HEK293 (cell line): ENCODE results near the gene RPS6KA1.

Experiments
- CTCF ChIA-PET: fragments of 350-600 bp; formaldehyde crosslinking; extraction: SDS; loops from one replicate; lab custom pipeline; 2021; ENCODE audit warnings: antibody characterized with exemption; lab: Yijun Ruan, JAX
- POLR2A ChIA-PET: fragments of 300-600 bp; formaldehyde crosslinking; extraction: SDS; loops from one replicate; lab custom pipeline; 2020; ENCODE audit warnings: antibody characterized with exemption, inconsistent platforms; lab: Yijun Ruan, JAX
- H3K27ac ChIP-seq: fragments of 200-500 bp; sonication (Bioruptor generic); 2 replicates; pipeline ENCODE4 v1.5.1; 2014; ENCODE audit warnings: low read depth, low read length, control low read depth, inconsistent platforms; ENCODE audit errors: extremely low read depth
- H3K36me3 ChIP-seq, 2 experiments: fragments of 200-500 bp in 1 of 2; sonication (Bioruptor generic) in 1 of 2; 1 replicate in 1 of 2; 2 replicates in 1 of 2; pipeline ENCODE4 v1.5.1; 2014 to 2017; ENCODE audit warnings: inconsistent platforms in 2 of 2, low read length in 2 of 2; ENCODE audit not compliant: control insufficient read depth in 2 of 2, insufficient read depth in 1 of 2
- H3K4me1 ChIP-seq: fragments of 200-500 bp; sonication (Bioruptor generic); 2 replicates; pipeline ENCODE4 v1.5.1; 2014; ENCODE audit warnings: mild to moderate bottlenecking, low read length, inconsistent platforms; ENCODE audit not compliant: control insufficient read depth, insufficient read depth
- H3K4me3 ChIP-seq: 2 replicates; pipeline ENCODE4 v1.5.1; 2011; ENCODE audit warnings: low read depth, mild to moderate bottlenecking, control low read depth, low read length, moderate library complexity
- H3K9me3 ChIP-seq: fragments of 200-500 bp; sonication (Bioruptor generic); 2 replicates; pipeline ENCODE4 v1.5.1; 2014; ENCODE audit warnings: low read depth, low read length, inconsistent platforms; ENCODE audit not compliant: control insufficient read depth, insufficient read depth
- FEZF1 ChIP-seq: fragments of 450-650 bp; formaldehyde crosslinking; IDR thresholded peaks from 2 replicates; pipeline ENCODE4 v1.5.1; 2016; ENCODE audit warnings: missing biosample characterization, missing genetic modification characterization
- GLIS2 ChIP-seq: fragments of 450-650 bp; formaldehyde crosslinking; IDR thresholded peaks from 2 replicates; pipeline ENCODE4 v1.5.1; 2016; ENCODE audit warnings: missing biosample characterization, missing genetic modification characterization
- HOXA7 ChIP-seq: sonication (generic); formaldehyde crosslinking; IDR thresholded peaks from 2 replicates; pipeline ENCODE4 v1.8.1; 2022; ENCODE audit warnings: missing genetic modification reagents, borderline replicate concordance
- KLF9 ChIP-seq: fragments of 450-650 bp; formaldehyde crosslinking; IDR thresholded peaks from 2 replicates; pipeline ENCODE4 v1.5.1; 2016; ENCODE audit warnings: missing biosample characterization, missing genetic modification characterization, low read depth
- SP7 ChIP-seq: fragments of 450-650 bp; formaldehyde crosslinking; IDR thresholded peaks from 2 replicates; pipeline ENCODE4 v1.5.1; 2016; ENCODE audit warnings: missing biosample characterization, missing genetic modification characterization
- ZFHX2 ChIP-seq: fragments of 450-650 bp; formaldehyde crosslinking; conservative IDR thresholded peaks from 2 replicates; pipeline ENCODE4 v1.5.1; 2016; ENCODE audit warnings: missing biosample characterization, missing genetic modification characterization
- ZNF114 ChIP-seq: fragments of 450-650 bp; formaldehyde crosslinking; IDR thresholded peaks from 2 replicates; pipeline ENCODE4 v1.5.0; 2017; ENCODE audit warnings: missing biosample characterization, missing genetic modification characterization
- ZNF16 ChIP-seq: fragments of 450-650 bp; formaldehyde crosslinking; IDR thresholded peaks from 2 replicates; pipeline ENCODE4 v1.5.1; 2016; ENCODE audit warnings: low read depth, missing biosample characterization, missing genetic modification characterization
- ZNF24 ChIP-seq: fragments of 450-650 bp; formaldehyde crosslinking; IDR thresholded peaks from 2 replicates; pipeline ENCODE4 v1.5.1; 2016; ENCODE audit warnings: missing biosample characterization, missing genetic modification characterization
- ZNF350 ChIP-seq: fragments of 450-650 bp; formaldehyde crosslinking; IDR thresholded peaks from 2 replicates; pipeline ENCODE4 v1.5.0; 2017; ENCODE audit warnings: missing biosample characterization, mild to moderate bottlenecking, missing genetic modification characterization
- ZNF416 ChIP-seq: fragments of 450-650 bp; formaldehyde crosslinking; IDR thresholded peaks from 2 replicates; pipeline ENCODE4 v1.5.1; 2016; ENCODE audit warnings: missing biosample characterization, missing genetic modification characterization
- ZNF677 ChIP-seq: fragments of 450-650 bp; IDR thresholded peaks from 2 replicates; pipeline ENCODE4 v1.5.0; 2018; ENCODE audit warnings: missing biosample characterization, mild to moderate bottlenecking, missing genetic modification characterization, moderate library complexity
- ZNF777 ChIP-seq: fragments of 450-650 bp; formaldehyde crosslinking; IDR thresholded peaks from 2 replicates; pipeline ENCODE4 v1.5.1; 2017; ENCODE audit warnings: missing biosample characterization, missing genetic modification characterization, borderline replicate concordance
- ZNF785 ChIP-seq: fragments of 450-650 bp; formaldehyde crosslinking; IDR thresholded peaks from 2 replicates; pipeline ENCODE4 v1.5.1; 2016; ENCODE audit warnings: missing biosample characterization, missing genetic modification characterization
- ZNF837 ChIP-seq: fragments of 450-650 bp; formaldehyde crosslinking; IDR thresholded peaks from 2 replicates; pipeline ENCODE4 v1.5.1; 2016; ENCODE audit warnings: missing biosample characterization, missing genetic modification characterization
- TF ChIP-seq, protein P1 (sequence below): fragments of 450-650 bp; formaldehyde crosslinking; IDR thresholded peaks from 2 replicates; pipeline ENCODE4 v1.5.1; 2016; ENCODE audit warnings: missing biosample characterization, missing genetic modification characterization
- TF ChIP-seq, protein P2 (sequence below): fragments of 450-650 bp; formaldehyde crosslinking; IDR thresholded peaks from 2 replicates; pipeline ENCODE4 v1.5.1; 2016; ENCODE audit warnings: missing biosample characterization, missing genetic modification characterization
- TF ChIP-seq, protein P3 (sequence below): fragments of 450-650 bp; formaldehyde crosslinking; IDR thresholded peaks from 2 replicates; pipeline ENCODE4 v1.5.1; 2016; ENCODE audit warnings: missing biosample characterization, missing genetic modification characterization, borderline replicate concordance
- TF ChIP-seq, protein P4 (sequence below): fragments of 450-650 bp; formaldehyde crosslinking; IDR thresholded peaks from 2 replicates; pipeline ENCODE4 v1.5.1; 2016; ENCODE audit warnings: missing biosample characterization, missing genetic modification characterization, low read depth
- TF ChIP-seq, protein P5 (sequence below): fragments of 450-650 bp; IDR thresholded peaks from 2 replicates; pipeline ENCODE4 v1.5.1; 2018; ENCODE audit warnings: missing biosample characterization, missing genetic modification characterization

The RPS6KA1 gene

DNA sequence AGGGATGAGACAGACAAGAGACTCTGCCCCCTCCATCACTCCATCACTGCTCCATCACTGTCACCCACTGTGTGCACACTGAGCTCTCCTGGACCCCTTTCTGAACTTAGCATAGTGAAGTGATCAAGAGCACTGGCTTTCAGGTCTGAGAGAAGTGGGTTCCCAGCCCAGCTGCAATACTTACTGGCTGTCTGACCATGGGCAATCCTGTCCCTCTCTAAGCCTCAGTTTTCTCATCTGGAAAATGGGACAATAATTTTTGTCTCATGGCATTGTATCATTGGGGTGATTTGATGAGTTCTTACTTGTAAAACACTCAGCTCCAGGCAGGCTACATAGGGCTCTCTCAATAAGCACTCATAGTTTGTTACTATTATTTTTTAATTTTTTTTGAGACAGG is 7.5 kb upstream of the RPS6KA1 start:
- Histone ChIP-seq H3K4me1 (no peaks in the 10 kb centered on the region), H3K4me3 (no peak overlapping the region), H3K36me3 (no peaks in the 10 kb centered on the region), H3K9me3 (no peaks in the 10 kb centered on the region), H3K27ac (no peak overlapping the region)
- POLR2A ChIA-PET, result no interaction called here
- no peak for TF ChIP-seq ZNF677 (tag by site-specific recombination)
- TF ChIP-seq, protein P1, sequence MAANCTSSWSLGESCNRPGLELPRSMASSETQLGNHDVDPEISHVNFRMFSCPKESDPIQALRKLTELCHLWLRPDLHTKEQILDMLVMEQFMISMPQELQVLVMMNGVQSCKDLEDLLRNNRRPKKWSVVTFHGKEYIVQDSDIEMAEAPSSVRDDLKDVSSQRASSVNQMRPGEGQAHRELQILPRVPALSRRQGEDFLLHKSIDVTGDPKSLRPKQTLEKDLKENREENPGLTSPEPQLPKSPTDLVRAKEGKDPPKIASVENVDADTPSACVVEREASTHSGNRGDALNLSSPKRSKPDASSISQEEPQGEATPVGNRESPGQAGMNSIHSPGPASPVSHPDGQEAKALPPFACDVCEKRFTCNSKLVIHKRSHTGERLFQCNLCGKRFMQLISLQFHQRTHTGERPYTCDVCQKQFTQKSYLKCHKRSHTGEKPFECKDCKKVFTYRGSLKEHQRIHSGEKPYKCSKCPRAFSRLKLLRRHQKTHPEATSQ (tag by site-specific recombination), result no peak
- no peak for TF ChIP-seq KLF9 (tag by site-specific recombination)
- TF ChIP-seq, protein P2, sequence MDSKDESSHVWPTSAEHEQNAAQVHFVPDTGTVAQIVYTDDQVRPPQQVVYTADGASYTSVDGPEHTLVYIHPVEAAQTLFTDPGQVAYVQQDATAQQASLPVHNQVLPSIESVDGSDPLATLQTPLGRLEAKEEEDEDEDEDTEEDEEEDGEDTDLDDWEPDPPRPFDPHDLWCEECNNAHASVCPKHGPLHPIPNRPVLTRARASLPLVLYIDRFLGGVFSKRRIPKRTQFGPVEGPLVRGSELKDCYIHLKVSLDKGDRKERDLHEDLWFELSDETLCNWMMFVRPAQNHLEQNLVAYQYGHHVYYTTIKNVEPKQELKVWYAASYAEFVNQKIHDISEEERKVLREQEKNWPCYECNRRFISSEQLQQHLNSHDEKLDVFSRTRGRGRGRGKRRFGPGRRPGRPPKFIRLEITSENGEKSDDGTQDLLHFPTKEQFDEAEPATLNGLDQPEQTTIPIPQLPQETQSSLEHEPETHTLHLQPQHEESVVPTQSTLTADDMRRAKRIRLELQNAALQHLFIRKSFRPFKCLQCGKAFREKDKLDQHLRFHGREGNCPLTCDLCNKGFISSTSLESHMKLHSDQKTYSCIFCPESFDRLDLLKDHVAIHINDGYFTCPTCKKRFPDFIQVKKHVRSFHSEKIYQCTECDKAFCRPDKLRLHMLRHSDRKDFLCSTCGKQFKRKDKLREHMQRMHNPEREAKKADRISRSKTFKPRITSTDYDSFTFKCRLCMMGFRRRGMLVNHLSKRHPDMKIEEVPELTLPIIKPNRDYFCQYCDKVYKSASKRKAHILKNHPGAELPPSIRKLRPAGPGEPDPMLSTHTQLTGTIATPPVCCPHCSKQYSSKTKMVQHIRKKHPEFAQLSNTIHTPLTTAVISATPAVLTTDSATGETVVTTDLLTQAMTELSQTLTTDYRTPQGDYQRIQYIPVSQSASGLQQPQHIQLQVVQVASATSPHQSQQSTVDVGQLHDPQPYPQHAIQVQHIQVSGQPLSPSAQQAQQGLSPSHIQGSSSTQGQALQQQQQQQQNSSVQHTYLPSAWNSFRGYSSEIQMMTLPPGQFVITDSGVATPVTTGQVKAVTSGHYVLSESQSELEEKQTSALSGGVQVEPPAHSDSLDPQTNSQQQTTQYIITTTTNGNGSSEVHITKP (tag by site-specific recombination), result no peak
- TF ChIP-seq ZNF777 (tag by site-specific recombination), result no peak
- no peak for TF ChIP-seq HOXA7 (CRISPR knock-in tag)
- no peak for TF ChIP-seq ZNF837 (tag by site-specific recombination)
- no peak for TF ChIP-seq ZNF16
- TF ChIP-seq SP7, result no peak
- TF ChIP-seq, protein P3, sequence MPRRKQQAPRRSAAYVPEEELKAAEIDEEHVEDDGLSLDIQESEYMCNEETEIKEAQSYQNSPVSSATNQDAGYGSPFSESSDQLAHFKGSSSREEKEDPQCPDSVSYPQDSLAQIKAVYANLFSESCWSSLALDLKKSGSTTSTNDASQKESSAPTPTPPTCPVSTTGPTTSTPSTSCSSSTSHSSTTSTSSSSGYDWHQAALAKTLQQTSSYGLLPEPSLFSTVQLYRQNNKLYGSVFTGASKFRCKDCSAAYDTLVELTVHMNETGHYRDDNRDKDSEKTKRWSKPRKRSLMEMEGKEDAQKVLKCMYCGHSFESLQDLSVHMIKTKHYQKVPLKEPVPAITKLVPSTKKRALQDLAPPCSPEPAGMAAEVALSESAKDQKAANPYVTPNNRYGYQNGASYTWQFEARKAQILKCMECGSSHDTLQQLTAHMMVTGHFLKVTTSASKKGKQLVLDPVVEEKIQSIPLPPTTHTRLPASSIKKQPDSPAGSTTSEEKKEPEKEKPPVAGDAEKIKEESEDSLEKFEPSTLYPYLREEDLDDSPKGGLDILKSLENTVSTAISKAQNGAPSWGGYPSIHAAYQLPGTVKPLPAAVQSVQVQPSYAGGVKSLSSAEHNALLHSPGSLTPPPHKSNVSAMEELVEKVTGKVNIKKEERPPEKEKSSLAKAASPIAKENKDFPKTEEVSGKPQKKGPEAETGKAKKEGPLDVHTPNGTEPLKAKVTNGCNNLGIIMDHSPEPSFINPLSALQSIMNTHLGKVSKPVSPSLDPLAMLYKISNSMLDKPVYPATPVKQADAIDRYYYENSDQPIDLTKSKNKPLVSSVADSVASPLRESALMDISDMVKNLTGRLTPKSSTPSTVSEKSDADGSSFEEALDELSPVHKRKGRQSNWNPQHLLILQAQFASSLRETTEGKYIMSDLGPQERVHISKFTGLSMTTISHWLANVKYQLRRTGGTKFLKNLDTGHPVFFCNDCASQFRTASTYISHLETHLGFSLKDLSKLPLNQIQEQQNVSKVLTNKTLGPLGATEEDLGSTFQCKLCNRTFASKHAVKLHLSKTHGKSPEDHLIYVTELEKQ (tag by site-specific recombination), result no peak
- TF ChIP-seq ZNF785 (tag by site-specific recombination), result no peak
- no peak for TF ChIP-seq ZNF24 (tag by site-specific recombination)
- TF ChIP-seq ZNF114 (tag by site-specific recombination), result no peak
- TF ChIP-seq FEZF1 (tag by site-specific recombination), result no peak
- TF ChIP-seq ZFHX2, result no peak
- no peak for TF ChIP-seq GLIS2 (tag by site-specific recombination)
- TF ChIP-seq ZNF416 (tag by site-specific recombination), result no peak
- TF ChIP-seq, protein P4, sequence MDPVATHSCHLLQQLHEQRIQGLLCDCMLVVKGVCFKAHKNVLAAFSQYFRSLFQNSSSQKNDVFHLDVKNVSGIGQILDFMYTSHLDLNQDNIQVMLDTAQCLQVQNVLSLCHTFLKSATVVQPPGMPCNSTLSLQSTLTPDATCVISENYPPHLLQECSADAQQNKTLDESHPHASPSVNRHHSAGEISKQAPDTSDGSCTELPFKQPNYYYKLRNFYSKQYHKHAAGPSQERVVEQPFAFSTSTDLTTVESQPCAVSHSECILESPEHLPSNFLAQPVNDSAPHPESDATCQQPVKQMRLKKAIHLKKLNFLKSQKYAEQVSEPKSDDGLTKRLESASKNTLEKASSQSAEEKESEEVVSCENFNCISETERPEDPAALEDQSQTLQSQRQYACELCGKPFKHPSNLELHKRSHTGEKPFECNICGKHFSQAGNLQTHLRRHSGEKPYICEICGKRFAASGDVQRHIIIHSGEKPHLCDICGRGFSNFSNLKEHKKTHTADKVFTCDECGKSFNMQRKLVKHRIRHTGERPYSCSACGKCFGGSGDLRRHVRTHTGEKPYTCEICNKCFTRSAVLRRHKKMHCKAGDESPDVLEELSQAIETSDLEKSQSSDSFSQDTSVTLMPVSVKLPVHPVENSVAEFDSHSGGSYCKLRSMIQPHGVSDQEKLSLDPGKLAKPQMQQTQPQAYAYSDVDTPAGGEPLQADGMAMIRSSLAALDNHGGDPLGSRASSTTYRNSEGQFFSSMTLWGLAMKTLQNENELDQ (tag by site-specific recombination), result no peak
- TF ChIP-seq ZNF350 (tag by site-specific recombination), result no peak
- TF ChIP-seq, protein P5, sequence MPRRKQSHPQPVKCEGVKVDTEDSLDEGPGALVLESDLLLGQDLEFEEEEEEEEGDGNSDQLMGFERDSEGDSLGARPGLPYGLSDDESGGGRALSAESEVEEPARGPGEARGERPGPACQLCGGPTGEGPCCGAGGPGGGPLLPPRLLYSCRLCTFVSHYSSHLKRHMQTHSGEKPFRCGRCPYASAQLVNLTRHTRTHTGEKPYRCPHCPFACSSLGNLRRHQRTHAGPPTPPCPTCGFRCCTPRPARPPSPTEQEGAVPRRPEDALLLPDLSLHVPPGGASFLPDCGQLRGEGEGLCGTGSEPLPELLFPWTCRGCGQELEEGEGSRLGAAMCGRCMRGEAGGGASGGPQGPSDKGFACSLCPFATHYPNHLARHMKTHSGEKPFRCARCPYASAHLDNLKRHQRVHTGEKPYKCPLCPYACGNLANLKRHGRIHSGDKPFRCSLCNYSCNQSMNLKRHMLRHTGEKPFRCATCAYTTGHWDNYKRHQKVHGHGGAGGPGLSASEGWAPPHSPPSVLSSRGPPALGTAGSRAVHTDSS (tag by site-specific recombination), result no peak
- TF ChIP-seq, all 188 proteins: peak for 0
- CTCF ChIA-PET, result interaction anchor here (2.8 to 2.9 kb wide), 2 partner anchors 16 to 22 kb away, joined by 9 to 15 read pairs; no protein-coding TSS in a partner anchor
